SU-DHL-6 (cell line): Measurements from ENCODE around the gene PPP1R14C.

Experiments
- CTCF ChIP-seq: fragments of 200-600 bp; sonication (generic); IDR thresholded peaks from one replicate; pipeline ENCODE4 v1.5.1; 2017; ENCODE audit warnings: antibody characterized with exemption, mild to moderate bottlenecking, low read length, moderate library complexity; ENCODE audit not compliant: insufficient read depth, poor library complexity, severe bottlenecking
- EZH2phosphoT487 ChIP-seq: fragments of 200-600 bp; sonication (generic), shearing (Covaris generic); conservative IDR thresholded peaks from 2 replicates; pipeline ENCODE4 v1.6.1; 2018; ENCODE audit warnings: mild to moderate bottlenecking, antibody characterized with exemption, low read length, moderate library complexity, mixed read lengths

GRCh38 chr6:150286912-150287311 lies 144.1 kb downstream of the PPP1R14C start:
- TF ChIP-seq CTCF (no peak), EZH2phosphoT487 (no peak)
